Measurements from ENCODE around the gene SERPIND1.

SERPIND1 gene

GRCh38 chr22:20785415-20785814, 11.5 kb downstream of the SERPIND1 start:
- Histone ChIP-seq H4K20me1 (ENCODE audit: insufficient read depth, low read length, poor library complexity, severe bottlenecking) (no peaks in the 10 kb centered on the region), H3K4me1 (ENCODE audit: insufficient read depth, low read length, poor library complexity, severe bottlenecking) (no peaks in the 10 kb centered on the region), H3K27me3 (ENCODE audit: insufficient read depth, low read length, poor library complexity, severe bottlenecking) (no peaks in the 10 kb centered on the region), H3F3A (ENCODE audit: low read depth) (no peaks in the 10 kb centered on the region), H3K9me3 (ENCODE audit: insufficient read depth, low read depth, low read length) (no peaks in the 10 kb centered on the region), H2AFZ (ENCODE audit: low read length) (no peak overlapping the region), H3K4me2 (ENCODE audit: low read depth, low read length, poor library complexity, severe bottlenecking) (no peak overlapping the region), H3K36me3 (ENCODE audit: insufficient read depth, low read length) (peaks cover 27% of the 10 kb centered on the region; the same call in 1 of the 2 replicates), H3K4me3 (ENCODE audit: low read length, poor library complexity, severe bottlenecking) (no peak overlapping the region), H3K9me2 (replicated peaks; ENCODE audit: low read depth, low read length) (no peaks in the 10 kb centered on the region), H3K9ac (ENCODE audit: low read depth, low read length, poor library complexity, severe bottlenecking) (no peak overlapping the region), H3K79me2 (ENCODE audit: insufficient read depth, low read length) (no peaks in the 10 kb centered on the region)
- TF ChIP-seq, protein P1, sequence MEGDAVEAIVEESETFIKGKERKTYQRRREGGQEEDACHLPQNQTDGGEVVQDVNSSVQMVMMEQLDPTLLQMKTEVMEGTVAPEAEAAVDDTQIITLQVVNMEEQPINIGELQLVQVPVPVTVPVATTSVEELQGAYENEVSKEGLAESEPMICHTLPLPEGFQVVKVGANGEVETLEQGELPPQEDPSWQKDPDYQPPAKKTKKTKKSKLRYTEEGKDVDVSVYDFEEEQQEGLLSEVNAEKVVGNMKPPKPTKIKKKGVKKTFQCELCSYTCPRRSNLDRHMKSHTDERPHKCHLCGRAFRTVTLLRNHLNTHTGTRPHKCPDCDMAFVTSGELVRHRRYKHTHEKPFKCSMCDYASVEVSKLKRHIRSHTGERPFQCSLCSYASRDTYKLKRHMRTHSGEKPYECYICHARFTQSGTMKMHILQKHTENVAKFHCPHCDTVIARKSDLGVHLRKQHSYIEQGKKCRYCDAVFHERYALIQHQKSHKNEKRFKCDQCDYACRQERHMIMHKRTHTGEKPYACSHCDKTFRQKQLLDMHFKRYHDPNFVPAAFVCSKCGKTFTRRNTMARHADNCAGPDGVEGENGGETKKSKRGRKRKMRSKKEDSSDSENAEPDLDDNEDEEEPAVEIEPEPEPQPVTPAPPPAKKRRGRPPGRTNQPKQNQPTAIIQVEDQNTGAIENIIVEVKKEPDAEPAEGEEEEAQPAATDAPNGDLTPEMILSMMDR (conservative IDR thresholded peaks at IDR 0.05; ENCODE audit: low read length) = no peak
- no peak for TF ChIP-seq EZH2phosphoT487 (IDR thresholded peaks at IDR 0.05; ENCODE audit: borderline replicate concordance)

GRCh38 chr22:20786048-20786447, 12.1 kb downstream of the SERPIND1 start:
- Histone ChIP-seq H3F3A (ENCODE audit: low read depth) (no peaks in the 10 kb centered on the region), H4K20me1 (ENCODE audit: insufficient read depth, low read length, poor library complexity, severe bottlenecking) (no peaks in the 10 kb centered on the region), H3K9me2 (replicated peaks; ENCODE audit: low read depth, low read length) (no peaks in the 10 kb centered on the region), H2AFZ (ENCODE audit: low read length) (no peak overlapping the region), H3K27me3 (ENCODE audit: insufficient read depth, low read length, poor library complexity, severe bottlenecking) (no peaks in the 10 kb centered on the region), H3K4me1 (ENCODE audit: insufficient read depth, low read length, poor library complexity, severe bottlenecking) (no peaks in the 10 kb centered on the region), H3K36me3 (ENCODE audit: insufficient read depth, low read length) (peaks cover 30% of the 10 kb centered on the region; the same call in 1 of the 2 replicates), H3K4me3 (ENCODE audit: low read length, poor library complexity, severe bottlenecking) (no peak overlapping the region), H3K4me2 (ENCODE audit: low read depth, low read length, poor library complexity, severe bottlenecking) (no peak overlapping the region), H3K9me3 (ENCODE audit: insufficient read depth, low read depth, low read length) (no peaks in the 10 kb centered on the region), H3K79me2 (ENCODE audit: insufficient read depth, low read length) (no peaks in the 10 kb centered on the region), H3K9ac (ENCODE audit: low read depth, low read length, poor library complexity, severe bottlenecking) (no peak overlapping the region)
- TF ChIP-seq, protein P1 (conservative IDR thresholded peaks at IDR 0.05; ENCODE audit: low read length) = no peak
- TF ChIP-seq EZH2phosphoT487 (IDR thresholded peaks at IDR 0.05; ENCODE audit: borderline replicate concordance) = no peak

DNA sequence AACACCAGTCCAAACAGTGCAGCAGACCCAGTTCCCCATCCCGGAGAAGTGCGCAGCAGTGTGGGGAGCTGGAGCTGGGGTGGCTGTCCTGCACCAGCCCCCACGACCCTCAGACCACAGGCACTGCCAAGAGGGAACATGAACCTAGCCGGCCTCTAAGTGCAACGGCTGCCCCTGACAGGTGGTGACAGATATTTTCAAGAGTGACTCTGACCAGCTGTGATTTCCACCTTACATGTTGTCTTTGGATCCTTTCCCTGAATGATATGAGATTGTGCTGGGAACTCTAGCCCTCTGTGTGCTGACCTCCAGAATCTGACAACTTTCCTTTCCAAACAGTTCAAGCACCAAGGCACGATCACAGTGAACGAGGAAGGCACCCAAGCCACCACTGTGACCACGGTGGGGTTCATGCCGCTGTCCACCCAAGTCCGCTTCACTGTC, 12.6 kb downstream of the SERPIND1 start:
- Histone ChIP-seq H3K9me3 (ENCODE audit: insufficient read depth, low read depth, low read length) (no peaks in the 10 kb centered on the region), H3K36me3 (ENCODE audit: insufficient read depth, low read length) (peaks cover 34% of the 10 kb centered on the region; the same call in 1 of the 2 replicates), H2AFZ (ENCODE audit: low read length) (no peak overlapping the region), H4K20me1 (ENCODE audit: insufficient read depth, low read length, poor library complexity, severe bottlenecking) (no peaks in the 10 kb centered on the region), H3K4me2 (ENCODE audit: low read depth, low read length, poor library complexity, severe bottlenecking) (no peak overlapping the region), H3K4me3 (ENCODE audit: low read length, poor library complexity, severe bottlenecking) (no peak overlapping the region), H3K27me3 (ENCODE audit: insufficient read depth, low read length, poor library complexity, severe bottlenecking) (no peaks in the 10 kb centered on the region), H3K79me2 (ENCODE audit: insufficient read depth, low read length) (no peaks in the 10 kb centered on the region), H3F3A (ENCODE audit: low read depth) (no peaks in the 10 kb centered on the region), H3K4me1 (ENCODE audit: insufficient read depth, low read length, poor library complexity, severe bottlenecking) (no peaks in the 10 kb centered on the region), H3K9ac (ENCODE audit: low read depth, low read length, poor library complexity, severe bottlenecking) (no peak overlapping the region), H3K9me2 (replicated peaks; ENCODE audit: low read depth, low read length) (no peaks in the 10 kb centered on the region)
- TF ChIP-seq, protein P1 (conservative IDR thresholded peaks at IDR 0.05; ENCODE audit: low read length) = no peak
- TF ChIP-seq EZH2phosphoT487 (IDR thresholded peaks at IDR 0.05; ENCODE audit: borderline replicate concordance) = no peak
